ENCODE data around the gene ZNF484. TPM values are rescaled to one million over a fixed set of nuclear protein-coding genes. Genes with fewer than 3 reads are reported as not detected.
"Not testable (repeated sequence)": the region's sequence is repeated elsewhere in the genome, so short reads cannot be mapped to it uniquely, and the experiment has no call there.

ZNF484 gene
- 7.7 and 8.5 TPM in 2 replicates for total RNA-seq

DNA sequence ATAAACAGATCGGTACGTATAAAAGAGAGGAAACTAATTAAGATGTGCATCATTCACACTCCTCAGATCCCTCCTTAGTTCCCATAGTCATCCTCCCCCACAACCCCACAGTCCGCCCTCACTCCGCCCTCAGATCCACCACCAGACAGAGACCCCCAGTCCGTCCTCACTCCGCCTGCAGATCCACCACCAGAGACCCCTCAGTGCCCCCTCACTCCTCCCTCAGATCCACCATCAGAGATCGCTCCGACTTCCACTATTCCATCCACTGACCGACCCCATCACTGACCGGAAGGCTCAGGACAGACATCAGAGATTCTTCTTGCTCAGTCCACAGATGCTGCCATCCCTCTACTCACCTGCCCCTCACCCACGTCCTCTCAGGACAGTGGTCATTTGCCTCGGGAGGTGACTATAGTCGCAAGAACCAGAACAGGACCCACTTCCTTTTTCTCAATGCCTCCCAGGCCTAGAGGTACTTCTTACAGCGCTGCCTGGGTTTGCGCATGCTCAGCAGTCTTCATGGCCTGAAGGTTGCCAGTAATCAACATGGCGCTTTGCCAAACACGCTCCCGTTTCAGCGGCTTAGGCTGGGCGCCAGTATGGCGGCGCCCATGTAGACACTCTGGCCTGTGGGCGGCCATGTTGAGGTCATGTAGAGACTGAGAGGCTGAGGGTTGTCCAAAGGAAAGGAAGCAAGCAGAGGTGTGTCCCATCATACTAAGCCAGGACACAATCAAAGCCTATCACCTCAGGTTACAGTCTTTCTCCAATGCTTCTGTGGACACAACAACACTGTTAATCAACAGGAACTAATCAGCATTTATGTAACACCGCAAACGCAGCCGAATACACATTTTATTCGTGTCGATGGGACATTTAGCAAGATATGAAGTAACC, at the start of gene ZNF484:
Gene ZNF484 (minus strand): TSS at position 508 of the 900 bp plus-strand sequence. CDS start 3,009 bp downstream, outside the sequence.
- DNase-seq (ENCODE audit: low read depth in 2 of 2), result peak; percentile 95 to 98

DNA sequence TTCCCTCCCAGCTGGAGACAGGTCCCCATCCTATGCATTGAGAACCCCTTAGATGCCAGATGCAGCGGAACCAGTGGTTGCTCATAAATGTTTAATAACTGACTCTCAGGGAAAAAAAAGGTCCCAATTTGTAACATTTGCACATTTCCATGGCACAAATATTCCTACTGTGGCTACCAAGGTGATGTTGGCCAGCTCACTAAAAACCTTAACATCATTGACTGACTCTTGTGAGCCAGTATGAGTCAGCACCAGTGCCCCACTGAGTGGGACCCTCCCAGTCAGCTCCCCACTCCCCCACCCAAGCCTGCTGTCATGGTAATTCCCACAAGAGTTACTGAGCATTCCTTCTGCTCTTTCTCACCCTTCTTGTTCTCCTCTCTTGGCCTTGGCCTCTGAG, 42.6 kb upstream of the ZNF484 start:
- no peak for DNase-seq (ENCODE audit: low read depth in 2 of 2)

DNA sequence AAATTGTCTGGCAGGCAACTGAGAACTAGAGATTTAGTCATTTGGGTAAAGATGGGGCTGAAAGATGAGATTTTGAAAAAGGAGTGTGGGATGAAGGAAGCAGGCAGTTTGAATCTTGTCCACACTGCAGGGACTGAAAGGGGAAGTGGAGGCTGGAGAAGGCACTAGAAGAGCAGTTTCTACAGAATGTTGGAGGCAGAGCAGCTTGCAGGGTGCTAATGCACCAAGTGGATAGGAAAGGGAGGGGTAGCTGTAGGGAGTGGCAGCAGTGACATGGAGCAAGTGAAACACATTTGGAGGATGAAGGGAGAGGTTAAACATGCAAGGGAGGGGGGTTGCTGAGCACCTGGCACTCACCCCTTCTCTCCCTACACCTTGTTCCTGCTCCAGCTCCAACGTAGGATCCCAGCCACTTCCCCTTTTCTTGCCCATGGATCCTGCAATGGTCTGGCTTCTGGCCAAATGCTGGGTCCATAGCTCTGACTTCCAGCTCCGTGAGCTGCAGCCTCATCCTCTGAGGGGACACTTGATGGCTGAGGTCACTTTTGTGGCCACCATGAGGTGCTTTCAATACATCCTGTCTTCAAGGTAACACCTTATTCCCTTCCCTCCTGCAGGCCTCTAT, 39.5 kb upstream of the ZNF484 start:
- DNase-seq (ENCODE audit: low read depth in 2 of 2), result no peak

DNA sequence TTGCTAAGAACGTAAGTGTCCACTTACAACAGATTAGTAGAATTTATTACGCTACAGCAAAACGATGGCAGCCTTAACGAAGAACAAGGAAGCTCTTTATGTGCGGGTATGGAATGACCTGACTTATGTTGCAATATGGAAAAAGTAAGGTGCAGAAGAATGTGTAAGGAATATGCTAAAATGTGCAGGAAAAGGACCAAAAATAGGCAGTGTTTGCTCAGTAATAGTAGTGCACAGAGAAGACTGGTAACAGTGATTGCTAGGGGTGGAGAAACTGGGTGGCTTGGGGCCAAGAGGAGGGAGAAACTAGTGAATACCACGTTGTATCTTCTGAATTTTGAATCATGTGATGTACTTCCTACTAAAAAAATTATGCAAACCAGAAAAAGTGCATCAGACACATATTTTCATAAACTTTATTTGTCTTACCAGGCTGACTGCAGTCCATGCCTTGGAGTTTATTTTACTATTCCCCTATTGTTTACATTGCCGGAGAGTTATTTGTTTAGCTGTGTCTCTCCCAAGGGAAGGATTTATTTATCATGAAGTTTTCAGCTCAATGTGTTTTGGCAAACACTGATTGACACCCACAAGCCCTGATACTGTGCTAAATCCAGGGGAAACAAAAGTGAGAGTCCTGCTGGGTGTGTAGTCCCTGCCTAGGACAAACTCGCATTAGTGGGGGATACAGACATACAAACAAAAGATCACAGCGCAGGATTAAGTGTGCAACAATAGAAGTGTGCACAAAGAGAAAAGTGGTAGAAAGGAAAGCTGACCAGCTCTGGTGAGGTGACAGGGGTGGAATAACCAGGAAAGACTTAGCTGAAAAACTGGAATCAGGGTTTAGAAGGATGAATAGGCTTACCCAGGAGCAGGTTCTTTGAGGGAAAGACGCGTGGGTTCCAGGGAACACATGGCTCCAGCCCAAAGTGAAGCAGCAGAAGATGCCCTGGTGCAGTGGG, 34.0 kb upstream of the ZNF484 start:
- no peak for DNase-seq (ENCODE audit: low read depth in 2 of 2)

DNA sequence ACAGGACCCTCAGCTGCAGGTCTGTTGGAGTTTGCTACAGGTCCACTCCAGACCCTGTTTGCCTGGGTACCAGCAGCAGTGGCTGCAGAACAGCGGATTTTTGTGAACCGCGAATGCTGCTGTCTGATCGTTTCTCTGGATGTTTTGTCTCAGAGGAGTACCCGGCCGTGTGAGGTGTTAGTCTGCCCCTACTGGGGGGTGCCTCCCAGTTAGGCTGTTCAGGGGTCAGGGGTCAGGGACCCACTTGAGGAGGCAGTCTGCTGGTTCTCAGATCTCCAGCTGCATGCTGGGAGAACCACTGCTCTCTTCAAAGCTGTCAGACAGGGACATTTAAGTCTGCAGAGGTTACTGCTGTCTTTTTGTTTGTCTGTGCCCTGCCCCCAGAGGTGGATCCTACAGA, 27.3 kb upstream of the ZNF484 start:
- DNase-seq (ENCODE audit: low read depth in 2 of 2), result not testable (repeated sequence)

DNA sequence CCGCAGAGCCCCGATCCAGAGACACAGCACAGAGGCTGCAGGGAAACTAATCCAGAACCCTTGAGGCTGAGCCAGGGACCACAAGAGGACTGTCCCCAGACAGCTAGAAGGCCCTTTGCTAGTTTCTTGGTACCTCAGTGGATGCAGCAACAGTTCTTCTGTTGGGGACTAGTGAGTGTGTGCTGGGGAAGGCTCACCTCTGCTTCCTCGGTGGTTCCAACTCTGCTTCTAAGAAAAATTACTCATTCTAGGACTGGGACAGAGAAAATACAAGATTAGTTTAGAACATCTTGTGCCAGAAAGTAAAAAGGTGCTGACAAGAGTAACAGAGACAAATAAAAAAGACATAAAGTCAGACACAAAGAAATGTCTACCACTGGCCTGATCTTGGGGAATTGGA, 19.5 kb upstream of the ZNF484 start:
- no peak for DNase-seq (ENCODE audit: low read depth in 2 of 2)

DNA sequence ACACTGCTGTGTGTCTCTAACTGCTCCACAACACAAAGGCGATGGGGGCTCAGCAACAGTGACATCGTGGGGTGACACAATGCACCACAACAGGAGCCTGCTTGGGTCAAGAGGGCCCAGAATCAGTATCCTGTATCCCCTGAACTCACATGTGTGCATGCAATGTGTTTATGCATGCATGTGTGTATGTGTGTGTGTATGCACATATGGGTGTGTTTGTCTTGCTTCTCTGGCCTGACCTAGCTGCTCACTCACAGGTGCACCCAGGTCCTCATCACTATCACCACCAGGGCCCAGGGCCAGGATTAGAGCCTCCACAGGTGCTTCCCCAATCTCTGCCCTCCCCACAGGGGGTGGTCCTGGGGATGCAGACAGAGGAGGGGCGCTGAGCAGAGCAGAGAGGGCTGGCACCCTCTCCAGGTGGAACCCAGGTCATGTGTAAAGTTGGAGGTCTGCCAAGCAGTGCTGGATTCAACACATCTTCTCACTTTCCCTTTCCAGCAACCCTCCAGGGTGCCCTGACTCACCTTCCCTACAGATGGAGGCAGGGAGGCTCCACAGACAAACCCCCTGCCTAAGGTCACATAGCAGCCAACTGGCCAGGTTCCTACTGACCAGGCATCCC, 18.1 kb upstream of the ZNF484 start:
- no peak for DNase-seq (ENCODE audit: low read depth in 2 of 2)

DNA sequence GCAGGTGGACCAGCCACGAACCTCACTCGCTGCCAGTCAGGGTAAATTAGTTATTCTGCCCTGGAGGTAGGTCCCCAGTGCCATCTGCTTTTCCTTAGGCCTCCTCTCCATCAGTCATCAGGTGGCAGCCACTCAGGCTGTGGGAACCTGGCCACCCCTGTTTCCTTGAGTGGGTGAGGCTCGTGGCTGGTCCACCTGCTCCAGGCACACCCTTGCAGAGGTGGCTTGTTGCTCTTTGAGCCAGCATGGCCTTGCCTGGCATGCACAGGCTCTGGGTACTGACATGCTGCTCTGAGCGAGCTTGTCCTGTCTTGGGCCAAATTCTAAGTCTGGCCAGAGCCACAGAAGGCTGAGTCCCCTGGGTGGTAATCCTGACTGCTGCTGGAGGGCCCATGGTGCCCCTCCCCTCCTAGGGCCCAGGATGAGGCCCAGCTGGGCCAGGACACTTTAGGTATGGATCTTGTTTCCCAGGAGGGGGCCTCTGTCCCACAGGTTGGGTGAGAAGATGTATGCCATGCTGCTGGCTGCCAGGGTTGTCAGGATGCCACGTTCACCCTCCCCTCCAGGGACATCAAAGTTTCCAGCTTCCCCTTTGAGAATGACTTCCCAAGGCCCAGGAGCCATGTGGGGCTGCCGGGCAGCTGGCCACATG, 17.0 kb upstream of the ZNF484 start:
- no peak for DNase-seq (ENCODE audit: low read depth in 2 of 2)

DNA sequence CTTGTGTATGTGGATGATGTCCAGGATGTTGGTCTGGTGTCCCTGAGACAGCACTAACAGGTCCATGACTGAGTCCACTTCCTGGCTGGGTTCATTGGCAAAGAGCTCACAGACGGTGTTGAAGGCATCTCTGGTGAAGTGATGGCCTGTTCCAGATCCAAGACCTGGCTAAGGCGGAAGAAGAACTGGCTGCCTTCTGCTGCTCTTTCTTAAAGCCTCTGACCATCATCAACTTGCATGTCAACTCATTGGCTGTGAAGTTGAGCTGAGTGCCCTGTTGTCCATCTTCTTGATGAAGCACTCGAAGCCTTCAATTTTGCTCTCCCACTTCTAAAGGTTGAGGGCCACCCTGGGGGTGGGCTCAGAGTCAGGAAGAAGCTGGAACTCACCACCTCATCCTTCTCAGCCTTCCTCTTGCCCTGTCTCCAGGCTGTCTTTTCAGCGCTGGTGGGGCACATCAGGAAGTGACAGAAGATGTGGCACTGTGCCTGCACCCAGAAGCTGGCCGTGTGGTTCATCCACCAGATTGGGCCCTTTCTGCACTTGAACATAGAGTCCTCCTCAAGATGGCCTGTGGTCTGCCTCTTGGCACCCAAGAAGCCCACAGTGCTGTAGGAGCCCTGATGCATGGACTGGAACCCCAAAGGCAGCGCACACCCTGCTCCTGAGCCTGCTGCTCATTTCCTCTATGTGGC, 16.2 kb upstream of the ZNF484 start:
- DNase-seq (ENCODE audit: low read depth in 2 of 2), result not testable (repeated sequence)

DNA sequence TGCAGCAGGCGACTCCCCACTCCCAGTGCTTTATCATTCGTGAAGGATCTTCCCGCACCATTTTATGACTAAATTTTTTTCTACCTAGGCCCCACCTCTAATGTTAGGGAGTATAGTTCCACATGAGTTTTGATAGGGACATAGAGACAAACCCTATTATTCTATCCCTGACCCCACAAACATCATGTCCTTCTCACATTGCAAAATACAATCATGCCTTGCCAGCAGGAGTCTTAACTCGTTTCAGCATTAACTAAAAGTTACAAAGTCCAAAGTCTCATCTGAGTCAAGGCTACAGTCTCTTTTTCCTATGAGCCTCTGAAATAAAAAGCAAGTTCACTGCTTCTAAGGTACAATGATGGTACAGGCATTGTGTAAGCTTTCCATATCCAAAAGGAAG, 14.4 kb upstream of the ZNF484 start:
- not testable (repeated sequence) for DNase-seq (ENCODE audit: low read depth in 2 of 2)

DNA sequence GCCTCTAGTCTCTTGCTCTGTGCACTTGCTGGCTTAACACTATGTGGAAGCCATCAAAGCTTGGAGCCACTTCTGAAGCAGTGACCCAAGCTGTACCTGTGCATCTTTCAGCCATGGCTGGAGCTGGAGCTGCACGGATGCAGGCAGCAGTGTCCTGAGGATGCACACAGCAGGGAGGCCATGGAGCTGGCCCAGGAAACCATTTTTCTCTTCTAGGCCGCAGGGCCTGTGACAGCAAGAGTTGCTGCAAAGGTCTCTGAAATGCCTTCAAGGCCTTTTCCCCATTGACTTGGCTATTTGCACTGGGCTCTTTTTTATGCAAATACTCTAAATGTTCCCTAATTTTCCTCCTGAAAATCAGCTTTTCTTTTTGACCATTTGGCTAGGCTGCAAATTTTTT, 12.9 kb upstream of the ZNF484 start:
- DNase-seq (ENCODE audit: low read depth in 2 of 2), result no peak

DNA sequence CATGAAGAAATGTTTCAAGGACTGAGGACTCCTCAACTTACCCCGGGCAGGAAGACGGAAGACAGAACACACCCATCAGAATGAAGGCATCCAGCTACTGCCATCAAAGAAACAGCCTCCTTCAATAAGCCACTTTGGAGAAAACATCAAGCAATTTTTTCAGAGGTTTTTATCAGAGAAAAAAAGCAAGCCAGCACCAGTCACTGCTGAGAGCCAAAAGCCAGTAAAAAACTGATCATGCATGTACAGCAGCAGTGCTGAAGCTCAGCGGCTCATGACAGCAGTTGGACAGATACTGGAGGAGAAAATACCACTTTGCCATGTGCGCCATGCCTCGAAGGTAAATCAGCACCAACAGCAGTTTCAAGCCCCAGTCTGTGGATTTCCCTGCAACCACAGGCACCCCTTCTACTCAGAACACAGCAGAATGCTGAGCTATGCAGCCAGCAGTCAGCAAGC, 10.1 kb upstream of the ZNF484 start:
- DNase-seq (ENCODE audit: low read depth in 2 of 2), result no peak

DNA sequence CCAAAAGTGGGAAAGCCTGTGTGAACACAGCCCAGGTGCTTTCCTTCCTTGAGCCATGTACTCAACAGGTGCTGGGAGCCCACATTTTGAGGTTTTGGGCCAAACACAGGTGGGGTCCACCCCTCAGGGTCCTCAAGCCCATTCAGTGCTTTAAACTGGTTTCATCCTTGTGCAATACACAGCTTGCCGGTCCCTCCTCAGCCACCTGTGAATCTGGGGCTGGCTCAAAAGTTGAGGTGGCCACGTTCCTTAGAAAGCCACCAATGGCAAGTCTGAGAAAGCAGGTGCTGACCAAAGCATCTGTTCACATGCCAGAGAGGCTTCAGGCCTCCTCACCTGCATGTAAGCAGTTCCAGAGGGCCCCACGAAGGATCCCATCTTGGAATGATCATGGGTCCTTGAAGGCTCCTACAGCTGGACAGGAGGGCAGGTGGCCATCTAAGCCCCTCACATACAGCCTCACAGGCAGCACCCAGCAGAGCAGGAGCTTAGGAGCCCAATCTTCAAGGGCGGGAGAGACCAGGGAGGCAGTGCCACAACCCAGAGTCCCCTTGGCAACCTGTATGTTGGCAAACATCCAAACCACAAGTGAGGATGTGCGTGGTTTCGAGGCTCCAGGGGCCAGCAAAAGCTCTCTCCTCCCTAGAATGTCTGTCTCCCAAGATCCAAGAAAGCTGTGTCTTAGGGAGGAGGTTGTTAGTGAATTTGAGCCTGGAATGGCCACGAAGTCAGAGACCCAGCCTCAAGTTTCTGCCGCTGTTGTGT, 9.2 kb upstream of the ZNF484 start:
- not testable (repeated sequence) for DNase-seq (ENCODE audit: low read depth in 2 of 2)

DNA sequence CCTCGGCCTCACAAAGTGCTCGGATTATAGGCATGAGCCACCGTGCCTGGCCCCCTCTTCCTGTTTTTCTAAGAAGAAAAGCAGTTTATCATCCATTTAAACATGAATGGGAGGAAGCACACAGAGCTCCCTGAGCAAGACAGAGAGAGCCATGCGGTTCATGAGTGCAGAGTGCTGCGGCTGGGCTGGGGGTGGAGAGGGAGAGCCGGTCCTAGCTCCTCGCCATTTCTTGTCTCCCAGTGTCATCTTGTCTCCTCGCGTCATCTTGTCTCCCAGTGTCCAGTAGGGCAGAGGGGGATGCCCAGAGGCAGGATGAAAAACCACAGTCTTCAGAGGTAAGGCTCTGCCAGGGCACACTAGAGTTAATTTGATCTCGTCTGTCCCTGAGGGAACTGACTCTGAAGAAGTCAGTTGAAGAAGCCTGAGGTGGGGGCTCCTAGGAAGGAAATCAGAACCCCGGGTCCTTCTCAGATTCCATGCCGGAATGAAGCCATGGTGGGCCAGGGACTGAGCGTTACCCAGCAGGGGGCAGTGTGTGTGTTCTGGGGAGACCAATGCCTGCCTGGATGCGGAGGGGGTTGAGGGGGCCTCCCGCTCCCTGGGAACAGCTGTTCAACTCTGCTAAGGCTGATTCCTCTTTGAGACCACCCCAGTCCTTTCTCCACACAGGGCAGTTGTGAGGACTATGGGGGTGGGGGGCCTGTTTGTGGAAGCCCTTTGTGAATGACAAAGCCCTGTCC, 6.0 kb upstream of the ZNF484 start:
- DNase-seq (ENCODE audit: low read depth in 2 of 2), result not testable (repeated sequence)

DNA sequence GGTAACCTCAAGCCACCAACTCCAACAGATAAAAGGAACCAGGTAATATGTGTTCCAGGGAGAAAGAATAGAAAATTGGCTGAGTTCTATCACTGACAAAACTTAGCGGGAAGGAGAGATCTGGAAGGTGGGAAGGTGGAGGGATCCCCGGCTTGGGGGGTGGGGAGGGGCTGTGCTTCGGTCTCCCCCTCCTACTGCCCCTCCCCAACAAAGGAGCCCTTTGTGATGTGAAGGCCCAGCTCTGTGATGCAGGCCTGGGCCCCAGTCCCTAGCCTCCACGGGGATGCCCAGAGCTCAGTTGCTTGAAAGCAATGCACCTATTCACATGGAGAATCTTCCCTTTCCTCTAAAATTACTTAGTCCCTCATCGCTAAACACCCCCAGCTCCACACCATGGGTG, 4.4 kb upstream of the ZNF484 start:
- DNase-seq (ENCODE audit: low read depth in 2 of 2), result no peak

DNA sequence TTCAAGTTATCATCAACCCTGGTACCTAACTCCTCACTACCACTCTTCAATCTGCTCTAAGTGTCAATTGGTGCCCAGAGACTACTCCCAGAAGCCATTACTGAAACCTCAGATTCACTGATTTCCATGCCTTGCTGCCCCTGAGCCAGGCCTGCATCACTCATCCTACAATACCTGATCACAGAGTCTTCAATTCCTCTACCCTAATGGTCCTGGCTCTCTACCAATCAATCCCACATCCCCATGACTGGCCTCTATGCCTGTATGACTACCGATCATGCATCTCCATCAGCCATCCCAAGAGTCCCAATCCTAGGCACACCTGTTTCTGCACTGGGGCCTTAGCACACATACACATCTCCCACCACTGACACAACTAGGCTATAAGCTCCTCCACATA, 2.5 kb downstream of the ZNF484 start:
- DNase-seq (ENCODE audit: low read depth in 2 of 2), result no peak

DNA sequence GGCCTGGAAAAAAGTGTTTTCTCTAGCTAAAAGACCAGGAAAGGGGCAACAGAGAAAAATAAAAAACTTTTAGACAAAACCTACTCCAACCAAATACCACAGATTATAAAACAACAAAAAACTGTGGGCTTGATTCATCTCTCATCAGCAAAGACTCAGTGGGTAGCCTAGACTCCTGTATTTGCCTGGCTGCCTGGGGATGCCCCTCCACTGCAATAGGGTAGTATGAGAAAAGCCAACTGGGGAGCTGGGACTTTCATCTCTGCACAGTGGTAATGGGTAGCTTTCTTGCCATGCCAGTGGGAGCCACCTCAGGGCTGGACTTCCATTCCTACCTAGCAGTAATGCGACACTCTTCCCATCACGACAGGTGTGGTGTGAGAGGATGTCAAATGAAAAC, 7.5 kb downstream of the ZNF484 start:
- no peak for DNase-seq (ENCODE audit: low read depth in 2 of 2)

DNA sequence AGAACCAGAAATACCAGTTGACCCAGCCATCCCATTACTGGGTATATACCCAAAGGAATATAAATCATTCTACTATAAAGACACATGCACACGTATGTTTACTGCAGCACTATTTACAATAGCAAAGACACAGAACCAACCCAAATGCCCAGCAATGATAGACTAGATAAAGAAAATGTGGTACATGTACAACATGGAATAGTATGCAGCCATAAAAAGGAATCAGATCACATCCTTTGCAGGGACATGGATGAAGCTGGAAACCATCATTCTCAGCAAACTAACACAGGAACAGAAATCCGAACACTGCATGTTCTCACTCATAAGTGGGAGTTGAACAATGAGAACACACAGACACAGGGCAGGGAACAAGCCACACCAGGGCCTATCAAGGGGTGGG, 11.2 kb downstream of the ZNF484 start:
- not testable (repeated sequence) for DNase-seq (ENCODE audit: low read depth in 2 of 2)

DNA sequence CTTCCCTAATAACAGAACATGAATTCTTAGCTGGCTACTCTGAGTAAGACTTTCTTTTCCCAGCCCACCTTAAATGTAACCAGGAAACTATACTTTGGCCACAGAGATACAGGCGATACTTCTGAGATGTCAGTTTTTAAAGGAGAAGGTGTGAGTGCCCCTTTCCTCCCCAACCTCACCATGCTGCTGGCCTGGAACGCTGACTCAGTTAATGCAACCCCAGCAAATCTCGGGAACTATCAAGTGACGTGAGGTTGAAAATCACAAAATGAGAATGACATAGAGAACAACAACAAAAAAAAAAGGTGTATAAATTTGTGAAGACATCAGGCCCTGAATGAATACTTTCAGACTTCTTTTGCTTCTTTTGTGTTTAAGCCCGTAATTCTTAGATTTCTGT, 13.7 kb downstream of the ZNF484 start:
- DNase-seq (ENCODE audit: low read depth in 2 of 2), result no peak

Data from dermis microvascular lymphatic vessel endothelial cell (primary cell).